DMS 273 (cell line): ENCODE measurements around the gene HOXD13.

Source experiments
- DNase-seq: peaks from one replicate; lab custom pipeline; 2025; ENCODE audit not compliant: unreplicated experiment; lab: John Stamatoyannopoulos, UW

HOXD13 gene

GRCh38 chr2:176080540-176081375 lies 11.8 kb upstream of the HOXD13 start:
- no peak for DNase-seq

- DNase-seq, result no peak
Observed at GRCh38 chr2:176081376-176081836, 11.1 kb upstream of the HOXD13 start.

DNA sequence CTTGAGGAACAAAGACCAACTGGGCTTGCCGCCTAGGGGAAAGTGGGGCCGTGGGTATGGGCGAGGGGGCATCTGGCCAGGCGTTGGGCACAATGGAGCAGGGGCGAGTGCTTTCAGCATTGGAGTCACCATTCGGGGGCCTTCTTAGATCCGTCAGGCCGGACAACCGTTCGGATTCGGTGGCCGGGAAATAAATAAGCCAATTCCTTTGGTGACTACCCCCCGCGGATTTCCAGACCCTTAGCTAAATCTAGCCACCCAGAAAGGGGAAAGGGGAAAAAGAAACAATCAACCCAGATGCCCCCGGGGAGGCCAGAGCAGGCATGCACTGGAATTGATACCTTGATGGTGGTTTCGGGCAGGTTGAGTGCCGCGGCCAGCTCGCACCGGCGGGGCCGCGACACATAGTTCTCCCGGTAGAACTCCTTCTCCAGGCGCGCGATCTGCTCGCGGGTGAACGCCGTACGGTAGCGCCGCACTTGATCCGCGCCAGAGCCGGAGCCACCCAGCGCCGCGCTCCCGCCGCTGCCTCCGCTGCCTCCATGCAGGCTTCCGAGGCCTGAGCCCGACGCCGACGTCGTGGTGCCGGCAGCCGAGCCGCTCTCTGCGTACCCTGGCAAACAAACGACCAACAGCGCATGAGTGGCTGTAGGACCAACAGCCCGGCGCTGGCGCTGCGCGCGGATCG lies 10.5 kb upstream of the HOXD13 start:
- DNase-seq, result no peak

DNA sequence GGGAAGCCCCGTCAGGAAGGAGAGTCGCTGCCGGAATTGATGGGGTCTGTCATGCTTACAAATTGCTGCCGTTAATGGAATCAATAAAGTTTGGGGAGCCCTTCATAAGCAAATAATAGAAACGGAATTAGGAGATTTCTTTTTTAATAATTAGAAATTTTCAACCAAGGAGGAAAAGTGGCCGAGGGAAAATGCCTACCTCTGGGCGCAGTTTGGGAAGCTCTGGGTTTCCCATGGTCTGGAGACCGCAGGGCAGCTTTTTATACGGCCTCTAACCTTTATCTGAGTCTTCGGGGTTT lies 10.0 kb upstream of the HOXD13 start:
- no peak for DNase-seq

DNA sequence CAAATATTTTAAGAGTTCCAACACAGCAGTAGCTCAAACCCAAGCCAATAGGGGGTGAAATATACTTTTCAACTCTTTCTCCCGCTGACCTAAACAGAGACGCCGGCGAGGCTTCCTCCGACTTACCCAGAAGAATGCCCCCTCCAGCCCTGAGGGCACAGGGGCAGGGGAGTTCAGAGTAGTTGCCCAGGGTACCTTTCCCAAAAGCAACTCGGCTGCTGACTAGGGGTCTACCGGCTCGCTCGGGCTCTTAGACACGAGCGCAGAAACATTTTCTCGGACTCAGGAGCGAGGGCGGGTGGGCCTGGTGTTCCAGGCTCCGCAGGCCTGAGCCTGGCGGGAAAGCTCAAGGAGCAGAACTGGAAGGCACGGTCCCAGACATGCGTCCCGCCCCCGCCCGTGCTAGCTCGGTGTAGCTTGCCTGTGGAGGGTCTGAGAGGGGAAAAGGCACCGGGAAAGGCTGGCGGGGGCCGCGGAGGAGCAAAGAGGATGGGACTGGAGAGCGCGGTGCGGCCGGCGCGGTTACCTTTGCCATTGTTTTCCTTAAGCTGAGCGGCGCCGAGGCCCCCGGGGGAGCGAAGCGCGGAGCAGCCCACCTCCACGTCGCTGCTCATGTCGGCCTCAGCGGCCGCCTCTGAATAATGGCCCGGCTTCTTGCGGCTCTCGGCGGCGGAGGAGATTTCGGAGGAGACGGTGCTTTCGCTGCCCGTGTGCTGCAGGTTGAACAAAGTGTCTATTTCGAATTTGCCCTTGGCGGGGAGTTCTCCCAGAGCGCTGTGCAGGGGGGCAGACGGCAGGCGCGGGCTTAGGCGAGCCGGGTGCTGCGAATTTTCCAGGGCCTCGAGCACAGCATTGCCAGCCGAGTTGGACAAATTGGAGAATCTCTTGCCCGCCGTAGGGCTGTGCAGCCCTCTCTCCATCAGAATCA lies 9.4 kb upstream of the HOXD13 start:
- DNase-seq, result no peak

GRCh38 chr2:176083796-176084261 lies 8.7 kb upstream of the HOXD13 start, which contains the start of gene EVX2:
EVX2 (minus strand) TSS chr2:176083962; CDS start chr2:176083776, 186 bp downstream.
- DNase-seq, result no peak

DNA sequence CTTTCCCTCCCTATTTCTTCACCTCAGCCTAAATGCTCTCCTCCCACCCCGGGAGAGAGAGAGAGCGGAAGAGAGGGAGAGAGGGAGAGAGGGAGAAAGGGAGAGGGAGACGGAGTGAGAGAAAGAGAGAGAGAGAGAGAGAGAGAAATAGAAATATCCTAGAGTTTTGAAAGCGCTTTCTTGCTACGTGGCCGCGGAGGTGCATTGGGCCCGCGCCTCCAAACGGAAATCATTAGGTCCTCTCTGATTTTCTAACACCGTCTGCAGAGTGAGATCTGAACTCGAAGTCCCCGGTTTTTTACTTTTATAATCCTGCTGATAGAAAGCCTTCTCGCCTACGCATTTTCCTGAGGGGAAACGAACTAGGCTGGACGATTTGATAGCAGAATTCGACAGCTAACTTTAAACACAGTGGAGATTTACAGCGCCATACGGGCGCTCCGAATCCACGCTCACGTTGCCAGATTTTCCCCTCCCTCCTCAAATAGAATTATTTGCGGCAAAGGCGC lies 7.9 kb upstream of the HOXD13 start:
- peak; percentile 30 for DNase-seq

- no peak for DNase-seq
Observed at GRCh38 chr2:176085120-176085788, 7.3 kb upstream of the HOXD13 start.

DNA sequence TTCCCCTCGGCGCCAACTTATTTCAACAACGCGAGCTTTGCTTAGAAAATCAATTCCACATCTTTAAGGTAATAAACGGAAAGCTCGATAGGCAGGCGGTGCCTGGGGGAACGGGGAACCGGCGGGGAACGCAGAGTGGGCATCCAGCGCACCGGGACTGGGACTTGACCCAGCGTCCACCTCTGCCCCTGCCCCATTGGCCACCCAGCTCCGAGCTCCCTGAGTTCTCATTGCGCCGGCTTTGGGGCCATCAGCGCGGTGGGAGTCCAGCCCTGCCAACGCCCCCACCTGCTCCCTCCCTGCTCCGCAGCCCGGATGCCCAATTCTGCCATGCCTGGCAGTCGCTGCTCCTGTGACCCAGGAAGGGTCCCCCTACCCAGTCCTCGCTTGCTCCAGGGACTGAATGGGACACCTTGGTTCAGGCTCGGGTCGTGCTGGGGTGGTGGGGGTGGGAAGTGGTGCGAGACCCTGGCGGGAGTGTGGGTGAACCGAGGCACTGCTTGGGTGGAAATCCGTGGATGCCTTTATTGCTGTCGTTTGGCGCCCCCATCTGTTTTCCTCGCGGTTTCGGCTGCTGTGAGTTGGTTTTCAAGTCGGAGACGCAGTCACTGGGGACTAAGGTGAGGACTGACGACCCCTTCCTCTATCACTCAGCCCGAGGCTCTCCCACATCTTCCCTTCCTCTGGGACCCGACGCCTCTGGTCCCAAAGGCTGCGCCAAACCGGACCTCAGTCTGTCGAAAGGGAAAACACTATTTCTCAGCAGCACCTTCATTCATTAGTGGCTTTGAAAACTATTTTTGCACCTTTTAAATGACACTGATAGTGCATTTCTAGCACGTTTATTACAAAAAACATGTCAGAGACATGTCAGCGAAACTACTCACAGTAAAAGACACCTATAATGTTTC lies 6.4 kb upstream of the HOXD13 start:
- peak; percentile 84 for DNase-seq

GRCh38 chr2:176087330-176088047 lies 5.0 kb upstream of the HOXD13 start:
- DNase-seq, result no peak

GRCh38 chr2:176088048-176088936 lies 4.2 kb upstream of the HOXD13 start:
- peak; percentile 85 for DNase-seq

- DNase-seq, result no peak
Observed at GRCh38 chr2:176088937-176089842, 3.3 kb upstream of the HOXD13 start.

DNA sequence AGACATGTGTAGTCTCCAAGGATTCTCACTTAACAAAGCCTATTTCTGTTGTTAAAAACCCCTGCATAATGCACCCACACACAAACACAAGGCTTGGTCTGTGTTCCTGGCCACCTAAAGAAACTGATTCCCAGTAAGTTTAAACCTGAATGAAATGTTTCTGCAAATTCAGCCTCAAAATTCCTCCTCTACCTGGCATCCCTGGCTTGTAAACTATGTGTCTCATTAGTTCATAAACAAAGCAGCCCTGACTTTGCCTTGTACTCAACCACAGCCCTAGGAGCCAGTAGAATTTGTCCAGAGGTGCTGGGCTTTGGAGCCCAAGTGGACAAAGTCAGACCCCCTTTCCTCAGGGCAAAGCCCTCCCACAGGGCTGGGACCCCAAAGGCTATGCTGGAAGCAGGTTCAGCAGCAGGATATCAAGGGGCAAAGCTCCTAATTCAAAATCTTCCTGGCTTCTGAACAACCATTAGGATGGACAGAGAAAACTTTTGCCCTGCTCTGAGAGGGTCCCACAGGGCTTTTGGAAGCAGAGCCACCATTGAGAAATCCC lies 2.6 kb upstream of the HOXD13 start:
- DNase-seq, result no peak

DNA sequence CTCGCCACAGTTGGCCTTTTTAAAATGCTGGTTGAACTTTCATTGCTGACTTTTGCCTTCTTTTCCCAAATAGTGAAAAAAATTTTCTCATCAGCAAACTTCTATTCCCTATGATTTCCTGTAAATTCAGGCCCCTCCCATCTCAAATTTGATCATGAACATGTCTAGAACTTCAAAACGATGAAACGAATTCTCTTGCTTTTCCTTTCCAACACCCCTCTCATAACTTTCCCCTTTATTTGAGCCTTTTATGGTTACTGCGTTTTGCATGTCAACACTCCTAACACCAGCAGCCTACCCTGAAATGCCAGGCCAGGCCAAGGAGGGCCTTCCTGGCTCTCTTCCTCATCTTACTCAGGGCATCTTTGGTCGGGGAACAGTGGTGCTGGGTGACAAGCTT lies 1.7 kb upstream of the HOXD13 start:
- no peak for DNase-seq

GRCh38 chr2:176091329-176092258 lies 927 bp upstream of the HOXD13 start:
- no peak for DNase-seq
